Aorta (tissue), 5 donors: Measurements from ENCODE around the gene ITGB6. TPM values are rescaled to one million over a fixed set of nuclear protein-coding genes. Genes with fewer than 3 reads are reported as not detected.

Source experiments
- ATAC-seq: fragments of 200-7000 bp; cut with Tn5 transposase; one replicate; pipeline ENCODE4 v1.9.1; 2022; ENCODE audit warnings: moderate library complexity; ENCODE audit not compliant: low FRiP score
- DNase-seq, 2 donors: peaks; one replicate each; pipeline ENCODE4 v3.0.0-alpha.2; 2020
- H3K27ac ChIP-seq, 2 donors: one replicate each; pipeline ENCODE4 v1.5.1; 2013; ENCODE audit warnings: low read length in 2 of 2, mild to moderate bottlenecking in 2 of 2, moderate library complexity in 2 of 2, control low read depth in 1 of 2, inconsistent platforms in 1 of 2, low read depth in 1 of 2
- H3K27me3 ChIP-seq, 2 donors: one replicate each; pipeline ENCODE4 v1.6.1; 2013; ENCODE audit warnings: control low read depth in 1 of 2, low read length in 1 of 2, mild to moderate bottlenecking in 1 of 2, moderate library complexity in 1 of 2; ENCODE audit not compliant: insufficient read depth in 2 of 2, control insufficient read depth in 1 of 2
- H3K36me3 ChIP-seq, 2 donors: one replicate each; pipeline ENCODE4 v1.6.1; 2013; ENCODE audit warnings: control low read depth in 1 of 2, low read length in 1 of 2, mild to moderate bottlenecking in 1 of 2; ENCODE audit not compliant: insufficient read depth in 2 of 2, control insufficient read depth in 1 of 2
- H3K4me1 ChIP-seq, 2 donors: one replicate each; pipeline ENCODE4 v1.6.1; 2013; ENCODE audit warnings: low read length in 2 of 2, control low read depth in 1 of 2, mild to moderate bottlenecking in 1 of 2, moderate library complexity in 1 of 2; ENCODE audit not compliant: insufficient read depth in 2 of 2, control insufficient read depth in 1 of 2
- H3K4me3 ChIP-seq, 2 donors: one replicate each; pipeline ENCODE4 v1.5.1; 2013; ENCODE audit warnings: low read length in 2 of 2, control low read depth in 1 of 2, mild to moderate bottlenecking in 1 of 2
- H3K9me3 ChIP-seq: one replicate; pipeline ENCODE4 v1.6.1; 2013; ENCODE audit warnings: mild to moderate bottlenecking, low read length; ENCODE audit not compliant: control insufficient read depth
- WGBS, 2 donors: extraction: QIAGEN DNeasy Blood & Tissue Kit; methylation state at CpG; one replicate each; pipeline ENCODE4 v1.1.7; 2013; 5-methylcytosine and 5-hydroxymethylcytosine counted together
- intact Hi-C, 2 donors: fragments of 100-400 bp; cut with DNase I; formaldehyde crosslinking; loops; one replicate each; pipeline versions ENCODE4 v1.14.2 to v1.15.0; 2022
- polyA plus RNA-seq, 2 donors: library from polyadenylated mRNA; stranded (reverse); fragments of 200-250 nt; gene quantifications; one replicate each; pipeline ENCODE4 v1.2.3, GENCODE V29; 2013
- total RNA-seq, 2 donors: library from RNA; stranded (reverse); fragmentation: NEBNext Ultra II Directional; extraction: Animal tissue kit (Norgen Biotek cat#: 25700); gene quantifications; one replicate each; pipeline ENCODE4 v1.2.1, GENCODE V29; 2021
- donor health status: healthy with polysubstance abuse.
- donor health status: Bipolar disorder and iron deficiency.
- donor health status: DM: no; HTN: no; CAD: no.
- donor health status: DM: no; HTN: no; CAD: no.
- donor health status: DM: yes; HTN: yes; CAD: no.

Gene ITGB6
- total and polyA plus RNA-seq, 4 donors: 0.18 to 0.88 TPM; not detected in 2

DNA sequence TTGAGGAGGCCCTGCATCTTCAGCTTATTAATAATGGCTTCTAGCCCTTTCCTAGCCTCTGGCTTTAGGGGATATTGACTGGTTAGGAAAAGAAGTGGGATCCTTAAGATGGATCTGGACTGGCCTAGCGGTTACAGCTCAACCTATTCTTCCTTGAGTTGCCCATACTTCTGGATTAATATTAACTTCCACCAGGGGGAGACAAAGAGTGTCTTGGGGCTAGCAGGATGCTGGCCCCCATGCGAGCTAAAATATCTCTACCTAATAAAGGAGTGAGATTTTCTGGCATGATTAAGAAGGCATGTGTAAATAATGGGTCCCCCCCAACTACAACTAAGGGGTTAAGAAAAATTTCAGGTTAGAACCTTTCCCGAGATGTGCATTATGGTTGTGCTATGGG is 114.4 kb downstream of the ITGB6 start:
- 89 to 91% methylated on average over 3 of the region's 3 CpGs for WGBS, 2 donors
- Histone ChIP-seq H3K36me3 (no peaks in the 10 kb centered on the region), H3K27me3 (no peaks in the 10 kb centered on the region), H3K9me3 (peaks cover 19% of the 10 kb centered on the region), H3K4me1 (no peaks in the 10 kb centered on the region), H3K27ac (no peak overlapping the region), H3K4me3 (no peak overlapping the region)
- intact Hi-C loops: no loop called here
- DNase-seq (no peak), ATAC-seq (no peak)

DNA sequence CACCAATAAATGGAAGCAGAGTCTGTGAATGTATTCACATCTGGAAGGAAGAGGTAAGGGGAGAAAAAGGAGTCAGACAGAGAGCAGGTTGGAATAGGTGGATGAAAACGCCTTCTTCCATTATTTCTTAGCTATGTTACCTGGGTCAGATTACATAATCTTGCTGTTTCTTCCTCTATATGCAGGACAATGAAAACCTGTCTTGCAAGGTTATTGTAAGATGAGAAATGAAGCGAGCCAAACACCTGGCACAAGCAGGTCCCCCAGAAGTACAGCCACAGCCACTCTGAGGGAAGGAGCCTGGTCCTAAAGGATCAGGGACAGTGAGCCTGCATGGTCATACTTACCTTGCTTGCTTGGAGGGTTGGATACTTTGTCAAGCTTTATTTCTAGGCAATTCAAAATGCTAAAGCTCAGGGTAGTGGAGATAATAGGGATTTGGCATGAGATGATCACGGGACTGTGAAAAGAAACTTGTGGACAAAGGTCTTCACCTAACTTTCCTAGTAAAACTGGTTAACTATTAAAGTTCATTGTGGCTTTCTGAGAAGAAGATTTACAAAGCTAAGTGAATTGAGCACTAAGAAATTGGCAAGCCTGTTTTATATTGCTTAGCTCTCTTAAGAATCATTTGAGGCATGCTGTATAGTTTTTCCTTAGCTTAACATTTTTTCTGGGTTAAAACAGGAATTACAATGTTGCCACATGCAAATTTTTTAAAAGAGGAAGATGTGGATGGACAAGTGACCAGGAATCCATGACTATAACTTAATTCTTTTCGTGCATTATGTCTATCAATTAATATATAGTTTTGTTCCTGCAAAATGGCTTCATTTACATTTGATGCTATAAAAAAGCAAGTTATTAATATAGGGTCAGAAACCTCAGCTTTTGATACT is 121.9 kb downstream of the ITGB6 start:
- Histone ChIP-seq H3K27ac (no peak overlapping the region), H3K36me3 (no peaks in the 10 kb centered on the region), H3K4me1 (no peaks in the 10 kb centered on the region), H3K4me3 (no peak overlapping the region), H3K27me3 (no peaks in the 10 kb centered on the region), H3K9me3 (no peaks in the 10 kb centered on the region)
- ATAC-seq: no peak
- intact Hi-C loops: no loop called here
- WGBS, 2 donors: 91% methylated on average over 4 of the region's 4 CpGs
- DNase-seq: no peak

DNA sequence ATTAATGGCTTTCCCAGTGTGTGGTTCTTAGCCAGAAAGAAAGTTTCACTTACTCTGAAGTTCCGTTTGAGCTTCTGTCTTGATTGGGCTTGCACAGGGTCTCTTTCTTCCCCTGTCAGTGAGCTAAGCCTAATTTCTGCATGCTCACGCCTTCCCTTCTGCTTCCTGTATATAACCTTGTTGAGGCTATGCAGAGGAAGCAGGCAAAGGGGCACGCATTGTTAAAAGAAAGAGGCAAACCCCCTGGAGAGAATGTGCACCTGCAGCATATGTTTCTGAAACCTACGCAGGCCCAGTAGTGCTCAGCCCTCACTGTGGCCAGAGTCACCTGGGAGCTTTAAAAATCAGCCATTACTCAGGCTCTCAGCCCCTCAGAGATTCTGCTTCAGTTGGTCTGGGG is 123.2 kb downstream of the ITGB6 start:
- DNase-seq: no peak
- Histone ChIP-seq H3K9me3 (no peaks in the 10 kb centered on the region), H3K36me3 (no peaks in the 10 kb centered on the region), H3K27ac (no peak overlapping the region), H3K4me3 (no peak overlapping the region), H3K4me1 (no peaks in the 10 kb centered on the region), H3K27me3 (no peaks in the 10 kb centered on the region)
- 89 to 92% methylated on average over 4 of the region's 4 CpGs for WGBS, 2 donors
- no peak for ATAC-seq
- intact Hi-C loops: no loop called here

DNA sequence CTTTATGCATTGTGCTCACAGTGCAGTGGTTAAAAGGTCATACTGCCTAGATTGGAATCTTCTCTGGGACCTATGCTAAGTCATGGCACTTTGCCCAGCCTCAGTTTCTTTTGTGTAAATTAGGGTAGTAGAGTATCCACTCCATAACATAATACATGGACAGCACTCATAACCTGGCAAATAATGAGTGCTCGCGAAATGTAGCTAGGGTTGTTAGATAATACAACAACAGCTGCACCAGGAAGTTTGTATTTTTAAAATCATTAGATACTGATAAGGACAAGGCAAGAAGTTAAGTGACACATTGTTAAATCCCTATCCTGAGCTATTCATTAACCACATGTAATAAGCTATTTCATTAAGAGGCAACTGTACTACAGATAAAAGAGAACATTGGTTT is 123.8 kb downstream of the ITGB6 start:
- DNase-seq (no peak), ATAC-seq (no peak)
- 79 to 84% methylated on average over 2 of the region's 2 CpGs for WGBS, 2 donors
- Histone ChIP-seq H3K4me1 (no peaks in the 10 kb centered on the region), H3K36me3 (no peaks in the 10 kb centered on the region), H3K4me3 (no peak overlapping the region), H3K27me3 (no peaks in the 10 kb centered on the region), H3K27ac (no peak overlapping the region), H3K9me3 (no peaks in the 10 kb centered on the region)
- intact Hi-C loops: no loop called here

DNA sequence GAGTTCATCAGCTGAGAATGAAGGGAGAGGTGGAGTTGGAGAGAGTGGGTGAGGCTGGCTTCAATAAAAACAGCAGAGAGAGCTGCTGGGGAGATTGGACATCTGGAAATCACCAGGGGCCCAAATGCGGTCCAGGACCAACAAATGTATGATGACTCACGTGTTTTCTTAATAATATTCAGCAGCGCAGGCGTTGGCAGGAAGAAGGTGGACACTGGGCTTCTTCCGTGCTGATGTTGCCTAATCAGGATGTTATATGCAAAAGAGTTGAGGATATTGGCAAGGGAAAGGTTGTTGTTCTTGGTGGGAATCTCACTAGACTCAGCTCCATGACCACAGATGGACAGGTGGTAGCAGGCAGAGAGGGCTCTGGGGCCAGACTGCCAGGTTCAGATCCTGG is 124.9 kb downstream of the ITGB6 start:
- no peaks in the 10 kb centered on the region for H3K4me1 ChIP-seq
- no peaks in the 10 kb centered on the region for H3K9me3 ChIP-seq
- 0 to 4% methylated on average over 5 of the region's 5 CpGs for WGBS, 2 donors
- ATAC-seq (peak; percentile 79), DNase-seq (peak; percentile 75)
- no peak overlapping the region for H3K27ac ChIP-seq
- intact Hi-C loops: no loop called here
- H3K4me3 ChIP-seq: no peak overlapping the region
- H3K27me3 ChIP-seq: no peaks in the 10 kb centered on the region
- H3K36me3 ChIP-seq: no peaks in the 10 kb centered on the region

DNA sequence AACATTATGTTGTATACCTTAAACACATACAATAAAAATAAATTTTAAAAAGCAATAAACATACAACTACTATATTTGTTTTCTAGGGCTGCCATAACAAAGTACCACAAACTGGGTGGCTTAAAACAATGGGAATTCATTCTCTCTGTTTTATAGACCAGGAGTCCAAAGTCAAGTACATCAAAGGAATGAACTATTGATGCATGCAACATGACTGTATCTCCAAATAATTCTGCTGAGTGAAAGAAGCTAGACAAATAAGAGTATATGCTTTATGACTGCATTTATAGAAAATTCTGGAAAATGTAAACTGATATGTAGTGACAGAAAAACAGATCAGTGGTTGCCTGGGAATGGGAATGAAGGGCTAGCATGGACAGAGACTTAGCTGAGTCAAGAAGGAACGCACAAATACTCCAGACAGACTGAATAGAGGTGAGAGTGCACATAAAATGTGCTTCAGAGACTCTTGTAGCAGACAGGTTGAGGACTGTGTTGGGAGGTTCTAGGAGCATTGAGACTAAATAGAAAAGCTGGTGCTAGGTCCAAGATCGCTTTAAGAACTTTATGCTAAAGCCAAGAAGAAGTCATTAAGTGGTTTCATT is 126.7 kb downstream of the ITGB6 start:
- no peaks in the 10 kb centered on the region for H3K27me3 ChIP-seq
- ATAC-seq (no peak), DNase-seq (no peak)
- H3K4me3 ChIP-seq: no peak overlapping the region
- no peaks in the 10 kb centered on the region for H3K36me3 ChIP-seq
- H3K27ac ChIP-seq: no peak overlapping the region
- intact Hi-C loops: no loop called here
- 94 to 96% methylated on average over 2 of the region's 2 CpGs for WGBS, 2 donors
- H3K9me3 ChIP-seq: no peaks in the 10 kb centered on the region
- H3K4me1 ChIP-seq: no peaks in the 10 kb centered on the region

DNA sequence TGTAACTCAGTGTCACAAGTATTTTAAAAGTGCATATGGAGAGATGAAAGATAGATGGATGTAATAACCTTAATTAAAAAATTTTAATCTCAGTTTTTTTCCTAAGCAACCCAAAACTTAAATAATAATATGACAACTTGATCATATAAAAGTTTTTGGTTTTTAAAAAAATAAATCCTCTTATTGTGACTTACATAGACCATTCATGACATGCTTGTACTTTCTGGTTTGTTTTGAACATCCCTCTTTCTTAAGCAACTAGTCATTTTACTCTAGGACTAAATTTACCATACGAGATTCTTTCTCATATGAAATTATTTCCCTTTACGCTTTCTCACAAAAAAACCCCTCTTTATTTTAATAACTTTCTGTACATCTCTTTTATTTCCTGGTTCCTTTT is 131.2 kb downstream of the ITGB6 start:
- 96% methylated on average over 2 of the region's 2 CpGs for WGBS, 2 donors
- intact Hi-C loops: no loop called here
- no peaks in the 10 kb centered on the region for H3K27me3 ChIP-seq
- H3K4me3 ChIP-seq: no peak overlapping the region
- H3K36me3 ChIP-seq: no peaks in the 10 kb centered on the region
- no peaks in the 10 kb centered on the region for H3K9me3 ChIP-seq
- DNase-seq (no peak), ATAC-seq (no peak)
- no peak overlapping the region for H3K27ac ChIP-seq
- H3K4me1 ChIP-seq: no peaks in the 10 kb centered on the region

DNA sequence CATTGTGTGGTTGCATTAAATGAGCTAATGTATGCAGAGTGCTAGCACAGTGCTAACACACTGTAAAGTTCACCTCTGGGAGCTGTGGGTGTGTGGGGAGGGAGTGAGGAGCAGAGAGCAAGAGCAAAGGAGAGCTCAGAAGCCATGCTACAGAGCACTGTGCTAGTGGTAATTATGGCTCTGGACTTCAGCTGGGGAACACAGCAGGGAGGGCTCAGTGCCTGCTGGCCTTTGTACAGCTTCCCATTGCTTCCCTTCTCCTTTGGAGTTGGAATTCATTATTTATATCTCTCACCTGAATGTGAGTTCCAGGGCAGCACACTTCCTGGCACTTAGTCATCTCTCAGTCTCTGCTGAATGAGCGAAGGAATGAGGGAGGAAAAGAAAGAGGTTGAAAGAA is 135.2 kb downstream of the ITGB6 start:
- ATAC-seq (no peak), DNase-seq (no peak)
- Histone ChIP-seq H3K9me3 (no peaks in the 10 kb centered on the region), H3K4me3 (no peak overlapping the region), H3K4me1 (peaks cover 0 to 2% of the 10 kb centered on the region in 2 donors), H3K27me3 (no peaks in the 10 kb centered on the region), H3K36me3 (no peaks in the 10 kb centered on the region), H3K27ac (no peak overlapping the region)
- intact Hi-C loops: no loop called here
- 97 to 100% methylated on average over 1 of the region's 1 CpG for WGBS, 2 donors
